GM23338 (cell line): Measurements from ENCODE around the gene EDNRA.

Experiments used
- CTCF ChIP-seq, 2 experiments: fragments of 200-600 bp in 1 of 2; sonication (generic) in 1 of 2; conservative IDR thresholded peaks; 2 replicates each; pipeline versions ENCODE4 v1.5.1 to v1.6.1; 2016 to 2017; ENCODE audit warnings: antibody characterized with exemption in 2 of 2, low read depth in 2 of 2, mild to moderate bottlenecking in 2 of 2, moderate library complexity in 1 of 2
- ZNF114 ChIP-seq: fragments of 250-450 bp; sonication (Bioruptor Pico); IDR thresholded peaks from 2 replicates; pipeline ENCODE4 v1.5.0; 2020; ENCODE audit warnings: mild to moderate bottlenecking, moderate library complexity

DNA sequence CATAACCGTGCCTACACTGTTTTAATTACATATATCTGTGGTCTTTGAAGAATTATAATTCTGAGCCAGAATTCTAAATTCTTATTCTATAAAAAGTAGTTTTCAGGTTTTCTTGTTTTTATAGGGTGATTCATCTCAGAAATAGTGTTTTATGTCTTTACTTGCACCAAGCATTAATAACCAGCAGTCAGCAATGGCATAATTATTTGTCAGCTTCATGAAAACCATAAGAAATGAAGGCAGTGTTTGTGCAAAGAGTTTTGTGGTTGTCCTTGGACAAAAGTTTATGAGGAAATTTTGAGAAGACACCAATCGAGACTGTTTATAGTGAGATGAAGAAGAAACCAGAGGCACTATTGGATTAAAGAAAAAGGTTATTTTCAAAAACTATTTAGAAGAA is 37.2 kb downstream of the EDNRA start:
- TF ChIP-seq ZNF114 (CRISPR knock-in tag) (no peak), CTCF (conservative IDR thresholded peaks at IDR 0.05; ENCODE audit: low read depth in 2 of 2) (no peak)
